ENCODE data around the gene OR10A4. TPM values are rescaled to one million over a fixed set of nuclear protein-coding genes. Genes with fewer than 3 reads are reported as not detected.

Gene OR10A4
- total and polyA plus RNA-seq, 2 donors (not counting 3 experiments of a cell fraction or from before 2014, with no cell fraction given) = not detected

DNA sequence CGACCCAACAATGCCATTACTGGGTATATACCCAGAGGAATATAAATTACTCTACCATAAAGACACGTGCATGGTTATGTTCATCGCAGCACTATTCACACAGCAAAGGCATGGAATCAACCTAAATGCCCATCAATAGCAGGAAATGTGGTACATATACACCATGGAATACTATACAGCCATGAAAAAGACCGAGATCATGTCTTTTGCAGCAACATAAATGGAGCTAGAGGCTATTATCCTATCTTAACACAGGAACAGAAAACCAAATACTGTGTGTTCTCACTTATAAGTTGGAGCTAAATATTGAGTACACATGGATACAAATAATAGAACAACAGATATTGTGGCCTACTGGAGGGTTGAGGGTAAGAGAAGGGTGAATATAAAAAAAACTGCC lies 12.4 kb downstream of the OR10A4 start:
- intact Hi-C loops (cut with micrococcal nuclease) = no loop called here
- H2AFZ ChIP-seq (ENCODE audit: low read depth, low read length) = no peak overlapping the region
- FAIRE-seq (no peak), DNase-seq (ENCODE audit: low read depth, low spot score) (no peak)
- no peaks in the 10 kb centered on the region for H3K9me3 ChIP-seq (replicated peaks; ENCODE audit: control insufficient read depth, insufficient read depth, low read length)
- H3K9me1 ChIP-seq (replicated peaks; ENCODE audit: control insufficient read depth, extremely low read depth, insufficient read depth, low read length) = no peaks in the 10 kb centered on the region
- H4K20me1 ChIP-seq (replicated peaks; ENCODE audit: control insufficient read depth, extremely low read depth, insufficient read depth, low read length) = no peaks in the 10 kb centered on the region
- H3K79me2 ChIP-seq (ENCODE audit: control insufficient read depth, insufficient read depth, low read length) = no peaks in the 10 kb centered on the region
- no peak overlapping the region for H3K4me2 ChIP-seq (ENCODE audit: insufficient read depth, low read length)
- no peak for TF ChIP-seq FOS (IDR thresholded peaks at IDR 0.05; ENCODE audit: borderline replicate concordance, insufficient read depth, low read length)
- no peak for TF ChIP-seq MAX (IDR thresholded peaks at IDR 0.05; ENCODE audit: insufficient read depth, insufficient read length)
- no peak for TF ChIP-seq GATA2 (IDR thresholded peaks at IDR 0.05; ENCODE audit: insufficient read depth, insufficient read length, low read depth, low read length)
- TF ChIP-seq CTCF (IDR thresholded peaks at IDR 0.05; ENCODE audit: extremely low read depth in 1 of 2, insufficient read depth in 1 of 2, low read depth in 1 of 2, low read length in 2 of 2) = no peak
- no peak for TF ChIP-seq JUN (IDR thresholded peaks at IDR 0.05; ENCODE audit: borderline replicate concordance, insufficient read depth, insufficient read length, low read depth)
- no peak for TF ChIP-seq MYC (IDR thresholded peaks at IDR 0.05; ENCODE audit: low read depth, low read length)
- no peak for TF ChIP-seq EZH2 (IDR thresholded peaks at IDR 0.05; ENCODE audit: borderline replicate concordance, low read depth, low read length, severe bottlenecking)
- H3K9ac ChIP-seq (replicated peaks; ENCODE audit: extremely low read depth, insufficient read depth, low read length) = no peak overlapping the region
- CTCF ChIA-PET = no interaction called here
- peaks cover 0 to 3% of the 10 kb centered on the region in 2 experiments for H3K27me3 ChIP-seq (ENCODE audit: control insufficient read depth in 2 of 2, insufficient read depth in 2 of 2, low read length in 2 of 2)
- H3K4me3 ChIP-seq (replicated peaks in 1 of 3; ENCODE audit: insufficient read depth in 1 of 3, low read depth in 1 of 3, low read length in 3 of 3) = no peak overlapping the region
- POLR2A ChIA-PET = no interaction called here
- H3K27ac ChIP-seq (ENCODE audit: insufficient read depth, low read depth, low read length) = no peak overlapping the region
- BruUV-seq (replicated peaks) = no TSS peak
- dilution Hi-C loops (cut with MboI; ENCODE audit: extremely low pct_ligation_motif_present, low sequenced_read_pairs) = no loop called here
- H3K36me3 ChIP-seq (ENCODE audit: control insufficient read depth in 2 of 2, extremely low read depth in 1 of 2, insufficient read depth in 2 of 2, low read length in 2 of 2) = no peaks in the 10 kb centered on the region
- H3K4me1 ChIP-seq (ENCODE audit: control insufficient read depth, extremely low read depth, insufficient read depth, low read length) = no peaks in the 10 kb centered on the region
